K562 (cell line): ENCODE results near the gene ZPBP. TPM values are rescaled to one million over a fixed set of nuclear protein-coding genes. Genes with fewer than 3 reads are reported as not detected.

Source experiments
- ATAC-seq: fragments of 200-7000 bp; cut with Tn5 transposase; 3 replicates; pipeline ENCODE4 v1.9.1; 2020; ENCODE audit warnings: moderate library complexity
- BruUV-seq: library from RNA; stranded (reverse); fragments of 400-500 nt; replicated peaks from 2 replicates; lab custom pipeline; 2021; lab: Mats Ljungman, UMichigan
- CTCF ChIA-PET: fragments of 300-600 bp; formaldehyde crosslinking; extraction: SDS; loops from one replicate; lab custom pipeline; 2021; ENCODE audit warnings: low intra/inter-chr PET ratio; lab: Yijun Ruan, JAX
- POLR2A ChIA-PET: fragments of 300-600, 350-650 bp; sonication (Branson Sonifier 250); formaldehyde crosslinking; extraction: SDS; loops from one replicate; lab custom pipeline; 2021; ENCODE audit warnings: antibody characterized with exemption, inconsistent platforms; lab: Yijun Ruan, JAX
- DNase-seq, 4 experiments: peaks; one replicate each; pipeline versions ENCODE4 v3.0.0 to v3.0.0-alpha.2; 2011 to 2018; ENCODE audit warnings: low spot score in 3 of 4, mixed read lengths in 3 of 4; ENCODE audit errors: extremely low read depth in 1 of 4
- FAIRE-seq: peaks from 2 replicates; lab custom pipeline; 2011; peaks lifted over from hg19 to GRCh38; lab: Jason Lieb, UNC
- H2AFZ ChIP-seq: 2 replicates; pipeline ENCODE4 v1.6.0; 2011; ENCODE audit warnings: low read depth, low read length, control low read depth, inconsistent platforms
- H3K27ac ChIP-seq: fragments of 200-600 bp; 3 replicates; pipeline ENCODE4 v1.8.0; 2011; ENCODE audit warnings: low read depth, mild to moderate bottlenecking, control low read depth, inconsistent platforms, low read length, moderate library complexity, mixed read lengths; ENCODE audit errors: extremely low read depth
- H3K27me3 ChIP-seq, 2 experiments: fragments of 300-600 bp in 1 of 2; 2 replicates in 1 of 2; 3 replicates in 1 of 2; pipeline versions ENCODE4 v1.6.0 to v1.8.0; 2011; ENCODE audit warnings: inconsistent platforms in 2 of 2, low read length in 2 of 2, mild to moderate bottlenecking in 1 of 2, mixed read lengths in 1 of 2, moderate library complexity in 1 of 2; ENCODE audit not compliant: control insufficient read depth in 2 of 2, insufficient read depth in 2 of 2
- H3K36me3 ChIP-seq: fragments of 300-600 bp; 3 replicates; pipeline ENCODE4 v1.8.0; 2011; ENCODE audit warnings: mild to moderate bottlenecking, low read length, inconsistent platforms; ENCODE audit not compliant: control insufficient read depth, insufficient read depth
- H3K4me1 ChIP-seq, 2 experiments: fragments of 200-600 bp in 1 of 2; replicated peaks in 1 of 2; 2 replicates in 1 of 2; 3 replicates in 1 of 2; pipeline versions ENCODE4 v1.5.1 to v1.8.0; 2011; ENCODE audit warnings: inconsistent platforms in 2 of 2, low read length in 2 of 2, mild to moderate bottlenecking in 1 of 2, mixed read lengths in 1 of 2, moderate library complexity in 1 of 2; ENCODE audit not compliant: control insufficient read depth in 2 of 2, insufficient read depth in 2 of 2
- H3K4me2 ChIP-seq: 2 replicates; pipeline ENCODE4 v1.6.1; 2011; ENCODE audit warnings: low read length, control low read depth, inconsistent platforms, mixed read lengths; ENCODE audit not compliant: insufficient read depth
- H3K4me3 ChIP-seq: fragments of 200-600 bp; sonication (generic), shearing (Covaris generic); 2 replicates; pipeline ENCODE4 v1.5.1; 2016; ENCODE audit warnings: control low read depth, inconsistent platforms
- H3K79me2 ChIP-seq: fragments of 200-600 bp; 3 replicates; pipeline ENCODE4 v1.8.0; 2011; ENCODE audit warnings: low read length, inconsistent platforms; ENCODE audit not compliant: control insufficient read depth, insufficient read depth
- H3K9ac ChIP-seq, 2 experiments: 2 replicates each; pipeline versions ENCODE4 v1.6.0 to v1.6.1; 2011; ENCODE audit warnings: low read depth in 2 of 2, low read length in 2 of 2, control low read depth in 1 of 2, inconsistent platforms in 1 of 2, mild to moderate bottlenecking in 1 of 2, mixed read lengths in 1 of 2; ENCODE audit not compliant: insufficient read depth in 1 of 2
- H3K9me1 ChIP-seq: one replicate; pipeline ENCODE4 v1.6.0; 2011; ENCODE audit warnings: inconsistent platforms, mild to moderate bottlenecking, low read length, moderate library complexity; ENCODE audit not compliant: control insufficient read depth, insufficient read depth
- H3K9me3 ChIP-seq: replicated peaks from 2 replicates; pipeline ENCODE4 v1.5.1; 2011; ENCODE audit warnings: low read depth, low read length, inconsistent platforms; ENCODE audit not compliant: control insufficient read depth, insufficient read depth
- H4K20me1 ChIP-seq: replicated peaks from 2 replicates; pipeline ENCODE4 v1.6.1; 2011; ENCODE audit warnings: low read length, inconsistent platforms, mixed read lengths; ENCODE audit not compliant: control insufficient read depth, insufficient read depth
- LCOR ChIP-seq: sonication (generic); formaldehyde crosslinking; IDR thresholded peaks from 2 replicates; pipeline ENCODE4 v1.8.0; 2022; ENCODE audit warnings: mild to moderate bottlenecking, missing genetic modification reagents
- MAZ ChIP-seq, 2 experiments: fragments of 450-650 bp in 1 of 2; sonication (generic) in 1 of 2; formaldehyde crosslinking; IDR thresholded peaks in 1 of 2; conservative IDR thresholded peaks in 1 of 2; 2 replicates each; pipeline versions ENCODE4 v1.4.0 to v1.5.0; 2020; ENCODE audit warnings: mild to moderate bottlenecking in 1 of 2, missing genetic modification reagents in 1 of 2
- RUNX1 ChIP-seq: sonication (generic); IDR thresholded peaks from 2 replicates; pipeline ENCODE4 v1.6.1; 2016; ENCODE audit warnings: antibody characterized with exemption, low read depth
- SIX5 ChIP-seq, 2 experiments: IDR thresholded peaks; 2 replicates each; pipeline ENCODE4 v1.6.1; 2011; ENCODE audit warnings: low read length in 2 of 2, borderline replicate concordance in 1 of 2, low read depth in 1 of 2, mild to moderate bottlenecking in 1 of 2, moderate library complexity in 1 of 2; ENCODE audit not compliant: insufficient read depth in 1 of 2
- ZNF212 ChIP-seq: fragments of 450-650 bp; formaldehyde crosslinking; IDR thresholded peaks from 2 replicates; pipeline ENCODE4 v1.4.0; 2020; ENCODE audit warnings: mild to moderate bottlenecking
- ZNF274 ChIP-seq: IDR thresholded peaks from 2 replicates; pipeline ENCODE4 v1.6.1; 2011; ENCODE audit warnings: low read depth, mild to moderate bottlenecking, low read length, moderate library complexity, borderline replicate concordance
- WGBS: fragments of 100-300 bp; shearing (Covaris generic); methylation state at CpG from one replicate; pipeline ENCODE4 v1.1.6; 2016; ENCODE audit warnings: low coverage, mixed read lengths; ENCODE audit not compliant: insufficient coverage; ENCODE audit errors: missing lambda C conversion rate; 5-methylcytosine and 5-hydroxymethylcytosine counted together
- in situ Hi-C: fragments of 300-500 bp; cut with MboI; formaldehyde crosslinking; loops from 4 replicates; pipeline ENCODE4 v1.15.0; 2018; ENCODE audit warnings: inconsistent platforms, mixed read lengths
- intact Hi-C: fragments of 100-400 bp; cut with micrococcal nuclease; formaldehyde crosslinking; loops from 2 replicates; pipeline ENCODE4 v1.14.2; 2022
- polyA plus RNA-seq, 8 experiments: library from polyadenylated mRNA; depleted of rRNA in 4 of 8; stranded (reverse) in 5 of 8; unstranded in 3 of 8; fragments of >200 nt; fragmentation: Nextera tagmentation in 2 of 8; fragmentation: Illumina TruSeq in 1 of 8; extraction: Ambion mirVana in 2 of 8; extraction: Trizol in 1 of 8; gene quantifications; 2 replicates each; pipeline versions ENCODE4 v1.2.1 to v1.2.3, GENCODE V29; 2011 to 2014; ENCODE audit warnings: inconsistent platforms in 1 of 8, missing spikeins in 1 of 8
- total RNA-seq, 7 experiments: library from RNA; depleted of rRNA in 6 of 7; stranded (reverse); fragments of >200 nt in 6 of 7; fragmentation: Illumina TruSeq in 2 of 7; extraction: Trizol in 2 of 7; gene quantifications; 2 replicates each; pipeline versions ENCODE4 v1.2.1 to v1.2.3, GENCODE V29; 2011 to 2021; ENCODE audit warnings: low replicate concordance in 1 of 7
- TF ChIP-seq, protein P1 (sequence below): sonication (generic); formaldehyde crosslinking; IDR thresholded peaks from 2 replicates; pipeline ENCODE4 v1.8.0; 2022; ENCODE audit warnings: mild to moderate bottlenecking, missing genetic modification reagents

ZPBP gene
- total and polyA plus RNA-seq, 9 of the 15 experiments (the other 6 are each of a cell fraction or from before 2014, with no cell fraction given) = not detected

DNA sequence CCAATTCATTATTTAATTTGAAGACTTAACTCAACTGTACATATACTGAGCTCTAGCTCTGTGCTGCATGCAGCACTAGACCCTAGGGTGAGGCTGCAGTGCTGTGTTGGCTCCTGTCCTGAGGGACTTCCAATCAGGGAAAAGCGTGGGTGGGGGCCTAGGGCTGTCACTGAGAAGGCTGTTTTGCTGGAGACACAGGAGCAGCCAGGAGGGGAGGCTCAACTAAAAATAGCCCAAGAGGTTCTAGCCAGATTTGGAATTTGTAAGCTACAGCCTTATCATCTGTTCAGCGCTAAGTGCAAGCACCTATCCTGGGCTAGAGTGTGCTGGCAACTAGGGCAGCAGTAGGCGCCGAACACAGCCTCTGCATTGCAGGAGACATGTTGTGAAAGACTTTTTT, 198.5 kb downstream of the ZPBP start:
- DNase-seq (no peak), ATAC-seq (no peak), FAIRE-seq (no peak)
- 3% methylated on average over 4 of the region's 4 CpGs for WGBS
- TF ChIP-seq LCOR (CRISPR knock-in tag) = no peak
- TF ChIP-seq, protein P1, sequence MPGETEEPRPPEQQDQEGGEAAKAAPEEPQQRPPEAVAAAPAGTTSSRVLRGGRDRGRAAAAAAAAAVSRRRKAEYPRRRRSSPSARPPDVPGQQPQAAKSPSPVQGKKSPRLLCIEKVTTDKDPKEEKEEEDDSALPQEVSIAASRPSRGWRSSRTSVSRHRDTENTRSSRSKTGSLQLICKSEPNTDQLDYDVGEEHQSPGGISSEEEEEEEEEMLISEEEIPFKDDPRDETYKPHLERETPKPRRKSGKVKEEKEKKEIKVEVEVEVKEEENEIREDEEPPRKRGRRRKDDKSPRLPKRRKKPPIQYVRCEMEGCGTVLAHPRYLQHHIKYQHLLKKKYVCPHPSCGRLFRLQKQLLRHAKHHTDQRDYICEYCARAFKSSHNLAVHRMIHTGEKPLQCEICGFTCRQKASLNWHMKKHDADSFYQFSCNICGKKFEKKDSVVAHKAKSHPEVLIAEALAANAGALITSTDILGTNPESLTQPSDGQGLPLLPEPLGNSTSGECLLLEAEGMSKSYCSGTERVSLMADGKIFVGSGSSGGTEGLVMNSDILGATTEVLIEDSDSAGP (CRISPR knock-in tag) = no peak
- TF ChIP-seq ZNF274 = no peak
- no peak for TF ChIP-seq ZNF212 (CRISPR knock-in tag)
- no peak for TF ChIP-seq SIX5 (IDR thresholded peaks at IDR 0.05; ENCODE audit: borderline replicate concordance in 1 of 2, insufficient read depth in 1 of 2, low read depth in 1 of 2, low read length in 2 of 2)
- no peak for TF ChIP-seq RUNX1
- TF ChIP-seq MAZ (CRISPR knock-in tag; conservative IDR thresholded peaks at IDR 0.05 in 1 of 2, IDR thresholded peaks at IDR 0.05 in 1 of 2) = no peak
- Histone ChIP-seq H3K4me3 (no peak overlapping the region), H4K20me1 (no peaks in the 10 kb centered on the region), H3K4me1 (no peaks in the 10 kb centered on the region), H3K9ac (no peak overlapping the region), H3K36me3 (no peaks in the 10 kb centered on the region), H3K9me1 (no peaks in the 10 kb centered on the region), H2AFZ (no peak overlapping the region), H3K79me2 (no peaks in the 10 kb centered on the region), H3K9me3 (no peaks in the 10 kb centered on the region), H3K27me3 (no peaks in the 10 kb centered on the region), H3K27ac (no peak overlapping the region), H3K4me2 (no peak overlapping the region)
- CTCF ChIA-PET = no interaction called here
- POLR2A ChIA-PET = no interaction called here
- intact Hi-C loops (no loop called here), in situ Hi-C loops (no loop called here)
- BruUV-seq = no TSS peak
